Activated CD8-positive, alpha-beta T cell treated with anti-CD3 and anti-CD28 coated beads for 36 hours (primary cell): Measurements from ENCODE around the gene KRT14. TPM values are rescaled to one million over a fixed set of nuclear protein-coding genes. Genes with fewer than 3 reads are reported as not detected.
"Not testable (repeated sequence)": the region's sequence is repeated elsewhere in the genome, so short reads cannot be mapped to it uniquely, and the experiment has no call there.

Experiments
- ATAC-seq: fragments of 200-7000 bp; cut with Tn5 transposase; one replicate; pipeline ENCODE4 v1.10.0; 2021; ENCODE audit warnings: mild to moderate bottlenecking, moderate library complexity
- CTCF ChIA-PET: fragments of 350-600 bp; sonication (Branson Sonifier 250); formaldehyde crosslinking; loops from one replicate; lab custom pipeline; 2021; ENCODE audit warnings: antibody characterized with exemption; lab: Charles Lee
- POLR2A ChIA-PET: fragments of 350-600 bp; sonication (Branson Sonifier 250); formaldehyde crosslinking; loops from one replicate; lab custom pipeline; 2021; ENCODE audit warnings: antibody characterized with exemption; lab: Charles Lee
- DNase-seq: peaks from one replicate; pipeline ENCODE4 v3.0.0-alpha.2; 2020
- H3K27ac Mint-ChIP-seq: one replicate; pipeline ENCODE4 v1.8.0; 2021; ENCODE audit warnings: mild to moderate bottlenecking, mixed read lengths
- H3K27me3 Mint-ChIP-seq: one replicate; pipeline ENCODE4 v1.8.0; 2021; ENCODE audit warnings: mixed read lengths
- H3K36me3 Mint-ChIP-seq: one replicate; pipeline ENCODE4 v1.8.0; 2021; ENCODE audit warnings: low read depth, mixed read lengths
- H3K4me1 Mint-ChIP-seq: one replicate; pipeline ENCODE4 v1.8.0; 2021; ENCODE audit warnings: low read depth, mixed read lengths
- H3K4me3 Mint-ChIP-seq: one replicate; pipeline ENCODE4 v1.8.0; 2021; ENCODE audit warnings: mild to moderate bottlenecking, moderate library complexity, mixed read lengths
- H3K9me3 Mint-ChIP-seq: one replicate; pipeline ENCODE4 v1.8.0; 2021; ENCODE audit warnings: mixed read lengths
- intact Hi-C: fragments of 100-400 bp; cut with micrococcal nuclease; formaldehyde crosslinking; loops from one replicate; pipeline ENCODE4 v1.10.0; 2022
- total RNA-seq, 2 experiments: library from RNA; stranded (reverse); gene quantifications; one replicate each; pipeline ENCODE4 v1.2.3, GENCODE V29; 2021
- TF ChIP-seq, protein P1 (sequence below): fragments of 200-600 bp; IDR thresholded peaks from one replicate; pipeline ENCODE4 v1.8.0; 2022; ENCODE audit warnings: antibody characterized with exemption, mild to moderate bottlenecking

KRT14 gene
- total RNA-seq, 2 experiments from 2014 or later = not detected

DNA sequence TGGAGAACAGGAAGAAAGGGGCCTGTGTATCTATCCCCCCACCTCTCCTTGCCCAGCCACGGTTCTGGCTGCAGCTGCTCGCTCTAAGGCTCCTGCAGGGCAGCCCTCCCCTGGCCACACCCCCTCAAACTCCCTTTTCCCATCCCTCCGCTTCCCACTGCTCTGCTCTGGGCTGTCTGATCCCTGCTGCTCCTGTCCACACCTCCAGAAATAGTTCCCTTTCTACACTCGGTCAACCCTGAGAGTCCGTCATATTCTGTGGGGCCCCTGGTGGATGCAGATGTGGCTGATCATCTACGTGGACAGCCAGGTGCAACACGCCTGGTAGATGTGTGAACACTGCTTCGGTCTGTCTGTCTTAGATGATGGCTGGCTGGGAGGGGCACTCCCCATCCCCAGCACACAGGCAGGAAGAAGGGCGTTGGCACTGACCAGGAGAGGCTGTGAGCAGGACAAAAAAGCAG, 39.3 kb downstream of the KRT14 start:
- intact Hi-C loops = no loop called here
- Mint-ChIP-seq H3K27ac (no peak overlapping the region), H3K4me1 (peaks cover 20% of the 10 kb centered on the region), H3K4me3 (no peak overlapping the region), H3K36me3 (no peaks in the 10 kb centered on the region), H3K9me3 (peaks cover 10% of the 10 kb centered on the region), H3K27me3 (peaks cover 2% of the 10 kb centered on the region)
- DNase-seq (no peak), ATAC-seq (no peak)
- ChIA-PET CTCF (interaction anchor here (1.5 to 8.2 kb wide), 14 partner anchors 12 to 637 kb away, joined by 4 to 190 read pairs (median 15); partner anchors contain the start of genes KRT14 and KRT9), POLR2A (interaction anchor here (1.4 to 3.5 kb wide), 2 partner anchors 101 to 119 kb away, joined by 3 to 16 read pairs; no protein-coding TSS in a partner anchor)
- TF ChIP-seq, protein P1, sequence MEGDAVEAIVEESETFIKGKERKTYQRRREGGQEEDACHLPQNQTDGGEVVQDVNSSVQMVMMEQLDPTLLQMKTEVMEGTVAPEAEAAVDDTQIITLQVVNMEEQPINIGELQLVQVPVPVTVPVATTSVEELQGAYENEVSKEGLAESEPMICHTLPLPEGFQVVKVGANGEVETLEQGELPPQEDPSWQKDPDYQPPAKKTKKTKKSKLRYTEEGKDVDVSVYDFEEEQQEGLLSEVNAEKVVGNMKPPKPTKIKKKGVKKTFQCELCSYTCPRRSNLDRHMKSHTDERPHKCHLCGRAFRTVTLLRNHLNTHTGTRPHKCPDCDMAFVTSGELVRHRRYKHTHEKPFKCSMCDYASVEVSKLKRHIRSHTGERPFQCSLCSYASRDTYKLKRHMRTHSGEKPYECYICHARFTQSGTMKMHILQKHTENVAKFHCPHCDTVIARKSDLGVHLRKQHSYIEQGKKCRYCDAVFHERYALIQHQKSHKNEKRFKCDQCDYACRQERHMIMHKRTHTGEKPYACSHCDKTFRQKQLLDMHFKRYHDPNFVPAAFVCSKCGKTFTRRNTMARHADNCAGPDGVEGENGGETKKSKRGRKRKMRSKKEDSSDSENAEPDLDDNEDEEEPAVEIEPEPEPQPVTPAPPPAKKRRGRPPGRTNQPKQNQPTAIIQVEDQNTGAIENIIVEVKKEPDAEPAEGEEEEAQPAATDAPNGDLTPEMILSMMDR = no peak

DNA sequence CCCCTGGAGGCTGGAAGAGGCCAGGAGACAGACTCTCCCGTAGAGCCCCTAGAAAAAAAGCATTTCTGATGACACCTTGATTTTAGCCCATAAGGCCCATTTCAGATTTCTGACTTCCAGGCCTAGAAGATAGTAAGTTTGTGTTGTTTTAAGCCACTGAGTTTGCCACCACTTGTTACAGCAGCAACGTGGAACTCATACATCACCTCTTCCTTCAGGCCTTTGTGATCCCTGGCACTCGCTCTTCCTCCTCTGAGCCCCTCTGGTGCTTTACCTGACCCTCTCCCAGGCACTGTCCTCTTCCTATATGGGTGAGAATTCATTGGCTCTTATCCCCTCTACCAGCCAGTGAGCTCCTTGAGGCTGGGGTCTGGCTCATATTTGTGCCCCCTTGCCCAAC, 39.9 kb downstream of the KRT14 start:
- POLR2A ChIA-PET = no interaction called here
- intact Hi-C loops = no loop called here
- TF ChIP-seq, protein P1 = no peak
- DNase-seq (no peak), ATAC-seq (no peak)
- no peak overlapping the region for H3K27ac Mint-ChIP-seq
- no peaks in the 10 kb centered on the region for H3K36me3 Mint-ChIP-seq
- peaks cover 10% of the 10 kb centered on the region for H3K9me3 Mint-ChIP-seq
- H3K27me3 Mint-ChIP-seq = peaks cover 2% of the 10 kb centered on the region
- CTCF ChIA-PET = interaction anchor here (2.6 to 8.2 kb wide), 3 partner anchors 26 to 117 kb away, joined by 12 to 190 read pairs (median 156); partner anchors contain the start of gene KRT9
- H3K4me1 Mint-ChIP-seq = peaks cover 20% of the 10 kb centered on the region
- H3K4me3 Mint-ChIP-seq = no peak overlapping the region

DNA sequence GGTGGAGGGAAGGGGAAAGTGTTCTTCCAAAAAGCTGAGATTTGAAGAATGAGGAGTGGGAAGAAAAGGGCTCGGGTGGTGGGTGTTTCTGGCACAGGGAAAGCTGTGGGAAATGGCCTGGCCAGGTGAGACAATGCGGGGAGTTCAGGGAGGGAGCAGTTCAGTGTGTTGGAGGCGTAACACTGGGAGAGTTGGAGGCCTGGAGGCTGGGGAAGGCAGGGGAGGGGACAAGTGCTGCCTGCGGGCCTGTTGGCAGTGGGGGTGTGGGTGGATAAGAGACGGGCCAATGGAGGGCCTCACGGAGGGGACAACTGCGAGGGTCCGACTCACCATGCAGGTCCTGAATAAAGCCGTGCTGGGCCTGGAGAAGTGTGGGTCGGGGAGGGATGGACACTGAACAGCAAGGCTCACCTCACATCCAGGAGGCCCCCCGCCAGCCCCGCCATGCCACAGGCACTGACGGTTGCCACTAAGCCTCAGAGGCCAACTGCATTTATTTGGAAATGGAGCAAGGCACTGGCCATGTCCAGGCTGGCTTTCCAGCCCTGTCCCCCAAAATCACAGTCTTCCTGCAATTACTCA, 40.8 kb downstream of the KRT14 start:
- no peak for ATAC-seq
- Mint-ChIP-seq H3K4me1 (peaks cover 20% of the 10 kb centered on the region), H3K4me3 (no peak overlapping the region), H3K27me3 (peaks cover 2% of the 10 kb centered on the region), H3K36me3 (no peaks in the 10 kb centered on the region), H3K9me3 (peaks cover 10% of the 10 kb centered on the region), H3K27ac (no peak overlapping the region)
- no peak for DNase-seq
- ChIA-PET CTCF (interaction anchor here (3.5 to 8.2 kb wide), 2 partner anchors 117 to 118 kb away, joined by 14 to 190 read pairs; no protein-coding TSS in a partner anchor), POLR2A (no interaction called here)
- intact Hi-C loops = no loop called here
- TF ChIP-seq, protein P1 = no peak

DNA sequence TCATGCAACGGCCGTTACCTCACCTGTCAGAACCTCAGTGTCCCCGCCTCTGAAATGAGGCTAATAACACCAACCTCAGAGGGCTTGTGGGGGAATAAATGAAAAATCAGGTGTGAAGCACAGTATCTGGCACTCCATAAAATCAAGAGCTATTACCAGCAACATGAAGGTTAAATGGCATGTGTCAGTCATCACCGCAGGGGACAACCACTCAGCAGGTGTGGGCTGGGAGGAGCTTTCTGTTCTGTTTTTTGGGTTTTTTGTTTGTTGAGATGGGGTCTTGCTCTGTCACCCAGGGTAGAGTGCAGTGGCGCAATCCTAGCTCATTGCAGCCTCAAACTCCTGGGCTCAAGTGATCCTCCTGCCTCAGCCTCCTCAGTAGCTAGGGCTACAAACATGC, 41.8 kb downstream of the KRT14 start:
- ChIA-PET CTCF (interaction anchor here (1.1 to 3.5 kb wide), 3 partner anchors 104 to 121 kb away, joined by 3 to 14 read pairs (median 8); no protein-coding TSS in a partner anchor), POLR2A (interaction anchor here (0.7 to 1.1 kb wide), 2 partner anchors 13 to 146 kb away, joined by 3 read pairs; no protein-coding TSS in a partner anchor)
- Mint-ChIP-seq H3K36me3 (no peaks in the 10 kb centered on the region), H3K27ac (no peak overlapping the region), H3K27me3 (peaks cover 2% of the 10 kb centered on the region), H3K4me3 (no peak overlapping the region), H3K9me3 (peaks cover 10% of the 10 kb centered on the region), H3K4me1 (peaks cover 20% of the 10 kb centered on the region)
- ATAC-seq (no peak), DNase-seq (no peak)
- TF ChIP-seq, protein P1 = no peak
- intact Hi-C loops = no loop called here

DNA sequence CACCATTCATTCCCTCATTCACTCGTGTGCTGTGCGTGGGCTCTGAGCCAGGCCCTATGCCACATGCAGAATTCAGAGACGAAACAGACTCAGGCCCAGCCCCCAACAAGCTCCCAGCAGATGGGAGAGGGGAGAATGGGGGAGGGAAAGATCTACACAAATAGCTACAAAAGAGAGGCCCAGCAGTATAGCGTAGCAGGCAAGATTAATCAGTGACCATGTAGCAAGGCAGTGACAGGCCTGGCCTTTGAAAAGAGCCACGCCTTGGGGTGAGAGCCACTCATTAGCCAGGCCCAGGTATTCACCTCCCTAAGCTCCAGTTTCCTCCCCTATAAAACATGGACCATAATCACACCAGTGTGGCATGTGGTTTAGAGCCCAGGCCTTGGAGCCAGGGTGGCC, 42.2 kb downstream of the KRT14 start:
- no peak overlapping the region for H3K27ac Mint-ChIP-seq
- peaks cover 10% of the 10 kb centered on the region for H3K9me3 Mint-ChIP-seq
- peaks cover 2% of the 10 kb centered on the region for H3K27me3 Mint-ChIP-seq
- CTCF ChIA-PET = interaction anchor here (1.1 to 3.5 kb wide), 3 partner anchors 104 to 121 kb away, joined by 3 to 14 read pairs (median 8); no protein-coding TSS in a partner anchor
- H3K36me3 Mint-ChIP-seq = no peaks in the 10 kb centered on the region
- ATAC-seq = no peak
- no peak for DNase-seq
- POLR2A ChIA-PET = interaction anchor here (0.7 to 1.1 kb wide), 2 partner anchors 14 to 147 kb away, joined by 3 read pairs; no protein-coding TSS in a partner anchor
- TF ChIP-seq, protein P1 = no peak
- peaks cover 20% of the 10 kb centered on the region for H3K4me1 Mint-ChIP-seq
- intact Hi-C loops = no loop called here
- H3K4me3 Mint-ChIP-seq = no peak overlapping the region

DNA sequence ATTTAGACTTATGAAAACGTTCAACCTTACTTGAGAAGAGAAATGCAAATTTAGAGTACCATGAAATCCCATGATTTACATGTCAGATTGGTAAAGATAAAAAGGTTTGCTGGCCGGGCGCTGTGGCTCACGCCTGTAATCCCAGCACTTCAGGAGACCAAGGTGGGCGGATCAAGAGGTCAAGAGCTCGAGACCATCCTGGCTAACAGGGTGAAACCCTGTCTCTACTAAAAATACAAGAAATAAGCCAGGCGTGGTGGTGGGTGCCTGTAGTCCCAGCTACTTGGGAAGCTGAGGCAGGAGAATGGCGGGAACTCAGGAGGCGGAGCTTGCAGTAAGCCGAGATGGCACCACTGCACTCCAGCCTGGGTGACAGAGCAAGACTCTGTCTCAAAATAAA, 43.9 kb downstream of the KRT14 start:
- H3K4me1 Mint-ChIP-seq, H3K27me3 Mint-ChIP-seq, ATAC-seq, DNase-seq, H3K4me3 Mint-ChIP-seq, H3K27ac Mint-ChIP-seq, H3K36me3 Mint-ChIP-seq, intact Hi-C loops: not testable (repeated sequence)
- peaks cover 10% of the 10 kb centered on the region for H3K9me3 Mint-ChIP-seq
- POLR2A ChIA-PET = interaction anchor here (1.4 kb wide), 1 partner anchor 10 kb away, joined by 4 read pairs; no protein-coding TSS in a partner anchor
- CTCF ChIA-PET = interaction anchor here (1.0 to 3.5 kb wide), 3 partner anchors 17 to 120 kb away, joined by 3 to 14 read pairs (median 9); no protein-coding TSS in a partner anchor
